H1 (cell line): ENCODE results near the gene CDCP1. TPM values are rescaled to one million over a fixed set of nuclear protein-coding genes. Genes with fewer than 3 reads are reported as not detected.

ENCODE experiments used
- CTCF ChIA-PET: fragments of 300-600 bp; sonication (Branson Sonifier 250); formaldehyde crosslinking; loops from one replicate; lab custom pipeline; 2021; ENCODE audit not compliant: partially characterized antibody; lab: Charles Lee
- POLR2A ChIA-PET: fragments of 300-600 bp; sonication (Branson Sonifier 250); formaldehyde crosslinking; loops from one replicate; lab custom pipeline; 2021; ENCODE audit warnings: inconsistent platforms; ENCODE audit not compliant: partially characterized antibody; lab: Charles Lee
- DNase-seq, 2 experiments: peaks; one replicate each; pipeline versions ENCODE4 v3.0.0 to v3.0.0-alpha.2; 2010 to 2022; ENCODE audit warnings: low spot score in 2 of 2, low read depth in 1 of 2, mixed read lengths in 1 of 2
- FAIRE-seq: peaks from 2 replicates; lab custom pipeline; 2011; peaks lifted over from hg19 to GRCh38; lab: Jason Lieb, UNC
- H2AFZ ChIP-seq: 2 replicates; pipeline ENCODE4 v1.8.1; 2012; ENCODE audit warnings: low read length, inconsistent platforms
- H2AK5ac ChIP-seq: 2 replicates; pipeline ENCODE4 v1.6.1; 2013; ENCODE audit warnings: low read depth, low read length
- H2BK120ac ChIP-seq: replicated peaks from 2 replicates; pipeline ENCODE3; 2013; ENCODE audit warnings: low read depth, low read length, inconsistent platforms
- H2BK12ac ChIP-seq: 2 replicates; pipeline ENCODE4 v1.6.1; 2013; ENCODE audit warnings: low read depth, low read length
- H2BK15ac ChIP-seq: 2 replicates; pipeline ENCODE4 v1.6.1; 2013; ENCODE audit warnings: low read length
- H2BK20ac ChIP-seq: 2 replicates; pipeline ENCODE4 v1.6.1; 2013; ENCODE audit warnings: low read length
- H2BK5ac ChIP-seq: 2 replicates; pipeline ENCODE4 v1.6.1; 2013; ENCODE audit warnings: low read depth, low read length
- H3K14ac ChIP-seq: 2 replicates; pipeline ENCODE4 v1.6.1; 2013; ENCODE audit warnings: inconsistent platforms; ENCODE audit not compliant: insufficient read length
- H3K18ac ChIP-seq: 2 replicates; pipeline ENCODE4 v1.6.1; 2013; ENCODE audit warnings: low read length; ENCODE audit errors: extremely low read depth
- H3K23ac ChIP-seq: 2 replicates; pipeline ENCODE4 v1.6.1; 2013; ENCODE audit warnings: inconsistent platforms; ENCODE audit not compliant: insufficient read length
- H3K23me2 ChIP-seq: 2 replicates; pipeline ENCODE4 v1.6.1; 2013; ENCODE audit warnings: low read depth, low read length
- H3K27ac ChIP-seq: 2 replicates; pipeline ENCODE4 v1.6.1; 2011; ENCODE audit warnings: low read depth, low read length, inconsistent platforms
- H3K27me3 ChIP-seq, 4 experiments: replicated peaks in 1 of 4; 1 replicate in 1 of 4; 2 replicates in 3 of 4; pipeline versions ENCODE4 v1.6.1 to v1.8.1; 2011 to 2013; ENCODE audit warnings: low read length in 3 of 4, mild to moderate bottlenecking in 3 of 4, inconsistent platforms in 2 of 4, mixed read lengths in 2 of 4, moderate library complexity in 1 of 4; ENCODE audit not compliant: control insufficient read depth in 3 of 4, insufficient read depth in 3 of 4; ENCODE audit errors: extremely low read depth in 1 of 4
- H3K36me3 ChIP-seq, 4 experiments: 2 replicates each; pipeline versions ENCODE4 v1.6.1 to v1.8.1; 2011 to 2013; ENCODE audit warnings: mild to moderate bottlenecking in 4 of 4, low read length in 3 of 4, moderate library complexity in 2 of 4, control low read depth in 1 of 4, inconsistent platforms in 1 of 4; ENCODE audit not compliant: insufficient read depth in 4 of 4, control insufficient read depth in 2 of 4
- H3K4ac ChIP-seq: replicated peaks from 2 replicates; pipeline ENCODE3; 2013; ENCODE audit warnings: low read length, low read depth, mixed read lengths, inconsistent platforms; ENCODE audit not compliant: insufficient read length
- H3K4me1 ChIP-seq, 4 experiments: replicated peaks in 1 of 4; 1 replicate in 1 of 4; 2 replicates in 3 of 4; pipeline versions ENCODE4 v1.6.1 to v1.8.1; 2011 to 2013; ENCODE audit warnings: low read length in 3 of 4, inconsistent platforms in 2 of 4, mixed read lengths in 1 of 4; ENCODE audit not compliant: insufficient read depth in 4 of 4, control insufficient read depth in 3 of 4
- H3K4me2 ChIP-seq, 2 experiments: 2 replicates each; pipeline versions ENCODE4 v1.6.1 to v1.8.1; 2011 to 2013; ENCODE audit warnings: low read depth in 2 of 2, low read length in 2 of 2, control low read depth in 1 of 2, inconsistent platforms in 1 of 2, mild to moderate bottlenecking in 1 of 2; ENCODE audit not compliant: insufficient read depth in 1 of 2
- H3K4me3 ChIP-seq, 4 experiments: fragments of 200-600, 300-600 bp in 1 of 4; sonication (generic), shearing (Covaris generic), sonication (Bioruptor Twin) in 1 of 4; 2 replicates each; pipeline versions ENCODE4 v1.5.1 to v1.8.1; 2011 to 2016; ENCODE audit warnings: low read length in 4 of 4, low read depth in 3 of 4, control low read depth in 2 of 4, inconsistent platforms in 2 of 4, mild to moderate bottlenecking in 2 of 4, mixed read lengths in 1 of 4, moderate library complexity in 1 of 4; ENCODE audit not compliant: insufficient read depth in 2 of 4; ENCODE audit errors: extremely low read depth in 1 of 4
- H3K56ac ChIP-seq: replicated peaks from 2 replicates; pipeline ENCODE3; 2013; ENCODE audit warnings: low read depth, mild to moderate bottlenecking, mixed read lengths, low read length, inconsistent platforms; ENCODE audit not compliant: insufficient read length
- H3K79me1 ChIP-seq: 2 replicates; pipeline ENCODE4 v1.6.1; 2013; ENCODE audit warnings: low read depth, low read length, control low read depth
- H3K79me2 ChIP-seq, 2 experiments: 2 replicates each; pipeline versions ENCODE4 v1.6.1 to v1.8.1; 2012 to 2013; ENCODE audit warnings: low read length in 2 of 2, mild to moderate bottlenecking in 2 of 2, inconsistent platforms in 1 of 2; ENCODE audit not compliant: insufficient read depth in 2 of 2, control insufficient read depth in 1 of 2
- H3K9ac ChIP-seq, 4 experiments: replicated peaks in 1 of 4; 1 replicate in 1 of 4; 2 replicates in 3 of 4; pipeline versions ENCODE4 v1.6.1 to v1.8.1; 2011 to 2013; ENCODE audit warnings: low read depth in 3 of 4, low read length in 3 of 4, control low read depth in 2 of 4, mild to moderate bottlenecking in 2 of 4, moderate library complexity in 2 of 4, inconsistent platforms in 1 of 4; ENCODE audit errors: extremely low read depth in 1 of 4
- H3K9me3 ChIP-seq, 2 experiments: 2 replicates each; pipeline versions ENCODE4 v1.6.1 to v1.8.1; 2012 to 2013; ENCODE audit warnings: mild to moderate bottlenecking in 2 of 2, moderate library complexity in 2 of 2, control low read depth in 1 of 2, inconsistent platforms in 1 of 2, low read depth in 1 of 2, low read length in 1 of 2, mixed read lengths in 1 of 2; ENCODE audit not compliant: insufficient read depth in 2 of 2
- H4K20me1 ChIP-seq, 2 experiments: replicated peaks in 1 of 2; 2 replicates each; pipeline versions ENCODE3 to v1.8.1; 2011 to 2013; ENCODE audit warnings: inconsistent platforms in 2 of 2, low read length in 2 of 2, mild to moderate bottlenecking in 1 of 2; ENCODE audit not compliant: insufficient read depth in 2 of 2, control insufficient read depth in 1 of 2
- H4K5ac ChIP-seq: 2 replicates; pipeline ENCODE4 v1.6.1; 2013; ENCODE audit warnings: low read length, low read depth, mixed read lengths, inconsistent platforms; ENCODE audit not compliant: insufficient read length
- H4K8ac ChIP-seq: 2 replicates; pipeline ENCODE4 v1.8.0; 2013; ENCODE audit warnings: mild to moderate bottlenecking, moderate library complexity, low read length, inconsistent platforms; ENCODE audit not compliant: insufficient read depth; ENCODE audit errors: extremely low read depth
- H4K91ac ChIP-seq: replicated peaks from 2 replicates; pipeline ENCODE3; 2013; ENCODE audit warnings: low read length, mixed read lengths, inconsistent platforms; ENCODE audit not compliant: insufficient read length
- ASH2L ChIP-seq: fragments of 200-600, 300-600 bp; sonication (generic); IDR thresholded peaks from one replicate; pipeline ENCODE4 v1.7.1; 2017; ENCODE audit warnings: low read length
- ATF3 ChIP-seq: IDR thresholded peaks from 2 replicates; pipeline ENCODE4 v1.6.1; 2011; ENCODE audit warnings: low read depth, mild to moderate bottlenecking, low read length; ENCODE audit not compliant: insufficient read depth
- CBX5 ChIP-seq: fragments of 300-800, 300-1000 bp; sonication (generic); IDR thresholded peaks from 2 replicates; pipeline ENCODE4 v1.7.1; 2016; ENCODE audit warnings: antibody characterized with exemption, low read length, low read depth
- E2F6 ChIP-seq: IDR thresholded peaks from 2 replicates; pipeline ENCODE4 v1.6.1; 2012; ENCODE audit warnings: inconsistent platforms
- GABPA ChIP-seq: IDR thresholded peaks from 2 replicates; pipeline ENCODE4 v1.6.1; 2011; ENCODE audit warnings: mild to moderate bottlenecking, low read length, moderate library complexity, borderline replicate concordance; ENCODE audit not compliant: insufficient read depth
- KDM4A ChIP-seq: IDR thresholded peaks from one replicate; pipeline ENCODE4 v1.7.1; 2012; ENCODE audit warnings: low read depth, mild to moderate bottlenecking, moderate library complexity, low read length, inconsistent platforms; ENCODE audit not compliant: severe bottlenecking
- SP4 ChIP-seq: IDR thresholded peaks from 2 replicates; pipeline ENCODE4 v1.6.1; 2012; ENCODE audit warnings: low read length, inconsistent platforms
- SRF ChIP-seq: IDR thresholded peaks from 2 replicates; pipeline ENCODE4 v1.6.1; 2011; ENCODE audit warnings: mild to moderate bottlenecking, low read depth, low read length, moderate library complexity
- YY1 ChIP-seq: IDR thresholded peaks from 2 replicates; pipeline ENCODE4 v1.6.1; 2011; ENCODE audit warnings: low read depth, mild to moderate bottlenecking, low read length
- WGBS, 2 experiments: shearing (Covaris generic) in 1 of 2; methylation state at CpG; one replicate each; pipeline versions ENCODE4 v1.1.6 to v1.1.7; 2013 to 2015; ENCODE audit warnings: low lambda C conversion rate in 2 of 2, mixed read lengths in 2 of 2, inconsistent platforms in 1 of 2, low coverage in 1 of 2, missing lambda C conversion rate in 1 of 2; ENCODE audit not compliant: insufficient replicate concordance in 2 of 2, insufficient coverage in 1 of 2, insufficient read length in 1 of 2; ENCODE audit errors: extremely low coverage in 1 of 2, missing lambda C conversion rate in 1 of 2; 5-methylcytosine and 5-hydroxymethylcytosine counted together
- polyA plus RNA-seq, 7 experiments: library from polyadenylated mRNA; depleted of rRNA in 3 of 7; stranded (reverse) in 5 of 7; unstranded in 2 of 7; fragments of >200 nt in 5 of 7; fragments of 200-250 nt in 2 of 7; gene quantifications; 1 replicate in 5 of 7; 2 replicates in 1 of 7; 4 replicates in 1 of 7; pipeline versions ENCODE4 v1.2.1 to v1.2.3, GENCODE V29; 2011 to 2013; ENCODE audit warnings: missing spikeins in 2 of 7, mixed read lengths in 2 of 7
- total RNA-seq: library from RNA; stranded (reverse); fragmentation: NEBNext Ultra II Directional; extraction: Animal tissue kit (Norgen Biotek cat#: 25700); gene quantifications from 2 replicates; pipeline ENCODE4 v1.2.1, GENCODE V29; 2021

The CDCP1 gene
- total and polyA plus RNA-seq, 2 of the 8 experiments (the other 6 are each of a cell fraction or from before 2014, with no cell fraction given), result 10.0 to 23.3 TPM

GRCh38 chr3:45167011-45167911 lies 21.1 kb upstream of the CDCP1 start:
- Histone ChIP-seq H3K27ac (no peak overlapping the region), H3K79me1 (no peaks in the 10 kb centered on the region), H2BK12ac (peak overlapping the region; percentile 45), H2BK20ac (no peak overlapping the region), H3K4me1 (peaks cover 1 to 9% (median 5%) of the 10 kb centered on the region in 4 experiments; a peak in 6 of 7 replicates), H2BK15ac (no peak overlapping the region), H3K4me2 (peak overlapping the region; percentile 31 to 35; a peak in 3 of 4 replicates), H3K14ac (no peak overlapping the region), H3K9me3 (no peaks in the 10 kb centered on the region), H4K5ac (no peak overlapping the region), H3K56ac (no peak overlapping the region), H3K9ac (no peak overlapping the region), H2AK5ac (peak overlapping the region; percentile 17; the same call in 1 of the 2 replicates), H4K91ac (peak overlapping the region; percentile 90), H4K20me1 (no peaks in the 10 kb centered on the region), H2BK5ac (no peak overlapping the region; the same call in 1 of the 2 replicates), H3K23ac (no peak overlapping the region), H3K27me3 (peaks cover 0 to 6% (median 0%) of the 10 kb centered on the region in 4 experiments; a peak in 2 of 7 replicates), H4K8ac (0 out of 2 replicates have a peak overlapping the region, but pooled peaks have one; percentile 64), H3K18ac (peak overlapping the region; percentile 48), H3K4ac (no peak overlapping the region), H3K36me3 (no peaks in the 10 kb centered on the region), H2AFZ (peak overlapping the region; percentile 12; the same call in 1 of the 2 replicates), H3K4me3 (peak overlapping the region in 1 of 4 experiments; percentile 4; a peak in 1 of 8 replicates), H3K23me2 (no peaks in the 10 kb centered on the region), H3K79me2 (no peaks in the 10 kb centered on the region), H2BK120ac (peak overlapping the region; percentile 13)
- POLR2A ChIA-PET, result interaction anchor here (2.1 kb wide), 1 partner anchor 21 kb away, joined by 8 read pairs; the partner anchor contains the start of gene CDCP1
- 29% methylated on average over 21 of the region's 23 CpGs; no CpG with 5 or more reads in 1 of the 2 experiments for WGBS, 2 experiments
- CTCF ChIA-PET, result interaction anchor here (0.7 to 2.2 kb wide), 8 partner anchors 9 to 784 kb away, joined by 3 to 5 read pairs (median 4); no protein-coding TSS in a partner anchor
- peak; percentile 74 for FAIRE-seq
- DNase-seq, result peak; percentile 75 to 88
- no peak for TF ChIP-seq KDM4A
- no peak for TF ChIP-seq YY1
- TF ChIP-seq GABPA, result 0 out of 2 replicates have a peak, but pooled peaks have one; percentile 27
- TF ChIP-seq SRF, result no peak
- 0 out of 2 replicates have a peak, but pooled peaks have one; percentile 36 for TF ChIP-seq E2F6
- TF ChIP-seq SP4, result no peak
- no peak for TF ChIP-seq ATF3
- TF ChIP-seq ASH2L, result no peak
- no peak for TF ChIP-seq CBX5
